Measurements from ENCODE around the gene PLA2G2F.

DNA sequence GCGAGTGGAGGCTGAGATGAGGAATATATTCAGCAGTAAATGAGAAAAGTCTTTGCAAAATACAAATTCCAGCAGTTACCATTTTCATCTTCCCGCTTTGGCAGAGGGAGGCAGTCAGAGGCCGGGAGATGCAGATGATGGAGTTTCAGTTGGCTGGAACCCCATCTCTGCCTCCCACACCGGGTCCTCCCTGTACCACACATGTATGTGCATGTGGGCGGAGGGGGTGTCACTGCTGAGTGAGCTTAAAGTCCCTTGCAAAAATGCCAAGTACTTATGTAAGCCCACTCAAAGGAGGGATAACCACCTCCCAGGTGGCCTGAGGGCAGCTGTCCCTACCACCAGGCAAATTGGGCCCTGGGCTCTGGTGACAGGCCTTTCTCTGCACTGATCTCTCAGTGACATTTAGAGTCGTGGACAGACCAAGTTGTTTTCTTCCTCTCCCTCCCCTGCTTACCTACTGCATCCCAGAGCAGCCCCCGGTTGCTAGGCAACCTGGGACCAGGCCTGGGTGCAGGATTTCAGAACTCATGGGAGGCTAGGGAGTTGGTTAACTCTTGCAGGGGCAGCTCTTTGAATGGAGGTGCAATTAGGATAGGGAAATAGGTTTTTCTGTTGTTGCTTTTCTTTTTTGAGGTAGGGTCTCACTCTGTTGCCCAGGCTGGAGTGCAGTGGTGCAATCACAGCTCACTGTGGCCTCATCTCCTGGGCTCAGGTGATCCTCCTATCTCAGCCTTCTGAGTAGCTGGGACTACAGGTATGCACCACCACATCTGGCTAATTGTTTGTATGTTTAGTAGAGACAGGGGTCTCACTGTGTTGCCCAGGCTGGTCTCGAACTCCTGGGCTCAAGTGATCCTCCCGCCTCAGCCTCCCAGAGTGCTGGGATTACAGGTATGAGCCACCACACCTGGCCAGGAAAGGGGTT lies 29.7 kb downstream of the PLA2G2F start:
- TF ChIP-seq, protein P1, sequence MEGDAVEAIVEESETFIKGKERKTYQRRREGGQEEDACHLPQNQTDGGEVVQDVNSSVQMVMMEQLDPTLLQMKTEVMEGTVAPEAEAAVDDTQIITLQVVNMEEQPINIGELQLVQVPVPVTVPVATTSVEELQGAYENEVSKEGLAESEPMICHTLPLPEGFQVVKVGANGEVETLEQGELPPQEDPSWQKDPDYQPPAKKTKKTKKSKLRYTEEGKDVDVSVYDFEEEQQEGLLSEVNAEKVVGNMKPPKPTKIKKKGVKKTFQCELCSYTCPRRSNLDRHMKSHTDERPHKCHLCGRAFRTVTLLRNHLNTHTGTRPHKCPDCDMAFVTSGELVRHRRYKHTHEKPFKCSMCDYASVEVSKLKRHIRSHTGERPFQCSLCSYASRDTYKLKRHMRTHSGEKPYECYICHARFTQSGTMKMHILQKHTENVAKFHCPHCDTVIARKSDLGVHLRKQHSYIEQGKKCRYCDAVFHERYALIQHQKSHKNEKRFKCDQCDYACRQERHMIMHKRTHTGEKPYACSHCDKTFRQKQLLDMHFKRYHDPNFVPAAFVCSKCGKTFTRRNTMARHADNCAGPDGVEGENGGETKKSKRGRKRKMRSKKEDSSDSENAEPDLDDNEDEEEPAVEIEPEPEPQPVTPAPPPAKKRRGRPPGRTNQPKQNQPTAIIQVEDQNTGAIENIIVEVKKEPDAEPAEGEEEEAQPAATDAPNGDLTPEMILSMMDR (IDR thresholded peaks at IDR 0.05; ENCODE audit: insufficient read depth, low read length), result no peak
- TF ChIP-seq, protein P2, sequence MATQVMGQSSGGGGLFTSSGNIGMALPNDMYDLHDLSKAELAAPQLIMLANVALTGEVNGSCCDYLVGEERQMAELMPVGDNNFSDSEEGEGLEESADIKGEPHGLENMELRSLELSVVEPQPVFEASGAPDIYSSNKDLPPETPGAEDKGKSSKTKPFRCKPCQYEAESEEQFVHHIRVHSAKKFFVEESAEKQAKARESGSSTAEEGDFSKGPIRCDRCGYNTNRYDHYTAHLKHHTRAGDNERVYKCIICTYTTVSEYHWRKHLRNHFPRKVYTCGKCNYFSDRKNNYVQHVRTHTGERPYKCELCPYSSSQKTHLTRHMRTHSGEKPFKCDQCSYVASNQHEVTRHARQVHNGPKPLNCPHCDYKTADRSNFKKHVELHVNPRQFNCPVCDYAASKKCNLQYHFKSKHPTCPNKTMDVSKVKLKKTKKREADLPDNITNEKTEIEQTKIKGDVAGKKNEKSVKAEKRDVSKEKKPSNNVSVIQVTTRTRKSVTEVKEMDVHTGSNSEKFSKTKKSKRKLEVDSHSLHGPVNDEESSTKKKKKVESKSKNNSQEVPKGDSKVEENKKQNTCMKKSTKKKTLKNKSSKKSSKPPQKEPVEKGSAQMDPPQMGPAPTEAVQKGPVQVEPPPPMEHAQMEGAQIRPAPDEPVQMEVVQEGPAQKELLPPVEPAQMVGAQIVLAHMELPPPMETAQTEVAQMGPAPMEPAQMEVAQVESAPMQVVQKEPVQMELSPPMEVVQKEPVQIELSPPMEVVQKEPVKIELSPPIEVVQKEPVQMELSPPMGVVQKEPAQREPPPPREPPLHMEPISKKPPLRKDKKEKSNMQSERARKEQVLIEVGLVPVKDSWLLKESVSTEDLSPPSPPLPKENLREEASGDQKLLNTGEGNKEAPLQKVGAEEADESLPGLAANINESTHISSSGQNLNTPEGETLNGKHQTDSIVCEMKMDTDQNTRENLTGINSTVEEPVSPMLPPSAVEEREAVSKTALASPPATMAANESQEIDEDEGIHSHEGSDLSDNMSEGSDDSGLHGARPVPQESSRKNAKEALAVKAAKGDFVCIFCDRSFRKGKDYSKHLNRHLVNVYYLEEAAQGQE (IDR thresholded peaks at IDR 0.05; ENCODE audit: insufficient replicate concordance, low read depth), result no peak

Data from HL-60 (cell line).